GM19025 (cell line): ENCODE results near the gene KCNC1.

ENCODE experiments used
- ATAC-seq: cut with Tn5 transposase; IDR thresholded peaks from one replicate; pipeline ENCODE4 v1.9.1; 2021; ENCODE audit warnings: mild to moderate bottlenecking, low read depth, moderate library complexity; ENCODE audit not compliant: unreplicated experiment

Gene KCNC1

GRCh38 chr11:17786824-17787525, 52.4 kb downstream of the KCNC1 start:
- ATAC-seq: no peak

- ATAC-seq: no peak
These were observed 53.5 kb downstream of the KCNC1 start for GRCh38 chr11:17788084-17788483.

GRCh38 chr11:17790453-17790852, 55.9 kb downstream of the KCNC1 start:
- ATAC-seq: no peak

- no peak for ATAC-seq
These were observed 56.6 kb downstream of the KCNC1 start for GRCh38 chr11:17791144-17791543.

- ATAC-seq: no peak
These were observed 57.6 kb downstream of the KCNC1 start for GRCh38 chr11:17792161-17792560.

- ATAC-seq: no peak
These were observed 59.1 kb downstream of the KCNC1 start for GRCh38 chr11:17793642-17794170.

GRCh38 chr11:17794981-17795380, 60.4 kb downstream of the KCNC1 start:
- no peak for ATAC-seq

GRCh38 chr11:17796154-17796553, 61.6 kb downstream of the KCNC1 start:
- ATAC-seq: no peak

GRCh38 chr11:17798253-17798652, 63.7 kb downstream of the KCNC1 start:
- ATAC-seq: no peak

GRCh38 chr11:17798716-17799115, 64.1 kb downstream of the KCNC1 start:
- ATAC-seq: no peak

GRCh38 chr11:17799147-17799546, 64.6 kb downstream of the KCNC1 start:
- no peak for ATAC-seq

GRCh38 chr11:17801166-17801565, 66.6 kb downstream of the KCNC1 start:
- ATAC-seq: no peak

GRCh38 chr11:17802491-17802890, 67.9 kb downstream of the KCNC1 start:
- ATAC-seq: no peak

- ATAC-seq: no peak
These were observed 69.3 kb downstream of the KCNC1 start for GRCh38 chr11:17803754-17804334.

- no peak for ATAC-seq
These were observed 70.5 kb downstream of the KCNC1 start for GRCh38 chr11:17805043-17805442.

- ATAC-seq: no peak
These were observed 71.3 kb downstream of the KCNC1 start for GRCh38 chr11:17805873-17806272.

GRCh38 chr11:17807034-17807433, 72.5 kb downstream of the KCNC1 start:
- ATAC-seq: no peak

- ATAC-seq: no peak
These were observed 75.5 kb downstream of the KCNC1 start for GRCh38 chr11:17810041-17810440.

- ATAC-seq: no peak
These were observed 76.2 kb downstream of the KCNC1 start for GRCh38 chr11:17810746-17811145.

- no peak for ATAC-seq
These were observed 76.8 kb downstream of the KCNC1 start for GRCh38 chr11:17811352-17811751.

- ATAC-seq: no peak
These were observed 77.7 kb downstream of the KCNC1 start for GRCh38 chr11:17812091-17812864.

GRCh38 chr11:17812865-17813187, 78.2 kb downstream of the KCNC1 start:
- ATAC-seq: no peak
